Measurements from ENCODE around the gene TMEM135.

The TMEM135 gene

DNA sequence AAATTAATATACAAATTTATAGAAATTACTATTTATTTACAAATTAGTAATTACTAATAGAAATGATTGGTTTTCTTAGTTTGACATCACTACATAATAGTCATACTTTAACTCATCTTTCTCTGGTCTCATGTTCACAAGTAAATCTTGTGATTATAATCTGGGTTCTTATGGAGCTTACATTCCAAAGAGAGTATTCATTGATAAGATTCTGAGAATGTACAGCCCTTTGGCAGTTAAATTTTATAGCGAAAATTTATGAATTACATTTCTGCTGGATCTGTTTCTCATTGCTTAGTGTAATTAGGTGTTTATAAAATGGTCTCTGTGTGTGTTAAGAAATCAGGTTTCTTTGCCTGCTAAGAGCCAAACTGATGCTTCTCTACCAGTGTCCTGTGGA lies 175.2 kb downstream of the TMEM135 start:
- TF ChIP-seq, protein P1, sequence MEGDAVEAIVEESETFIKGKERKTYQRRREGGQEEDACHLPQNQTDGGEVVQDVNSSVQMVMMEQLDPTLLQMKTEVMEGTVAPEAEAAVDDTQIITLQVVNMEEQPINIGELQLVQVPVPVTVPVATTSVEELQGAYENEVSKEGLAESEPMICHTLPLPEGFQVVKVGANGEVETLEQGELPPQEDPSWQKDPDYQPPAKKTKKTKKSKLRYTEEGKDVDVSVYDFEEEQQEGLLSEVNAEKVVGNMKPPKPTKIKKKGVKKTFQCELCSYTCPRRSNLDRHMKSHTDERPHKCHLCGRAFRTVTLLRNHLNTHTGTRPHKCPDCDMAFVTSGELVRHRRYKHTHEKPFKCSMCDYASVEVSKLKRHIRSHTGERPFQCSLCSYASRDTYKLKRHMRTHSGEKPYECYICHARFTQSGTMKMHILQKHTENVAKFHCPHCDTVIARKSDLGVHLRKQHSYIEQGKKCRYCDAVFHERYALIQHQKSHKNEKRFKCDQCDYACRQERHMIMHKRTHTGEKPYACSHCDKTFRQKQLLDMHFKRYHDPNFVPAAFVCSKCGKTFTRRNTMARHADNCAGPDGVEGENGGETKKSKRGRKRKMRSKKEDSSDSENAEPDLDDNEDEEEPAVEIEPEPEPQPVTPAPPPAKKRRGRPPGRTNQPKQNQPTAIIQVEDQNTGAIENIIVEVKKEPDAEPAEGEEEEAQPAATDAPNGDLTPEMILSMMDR (conservative IDR thresholded peaks at IDR 0.05; ENCODE audit: low read depth, low read length): no peak
- DNase-seq (ENCODE audit: low read depth): peak; percentile 48
- no peak overlapping the region for H3K4me3 ChIP-seq (ENCODE audit: low read depth, low read length)

DNA sequence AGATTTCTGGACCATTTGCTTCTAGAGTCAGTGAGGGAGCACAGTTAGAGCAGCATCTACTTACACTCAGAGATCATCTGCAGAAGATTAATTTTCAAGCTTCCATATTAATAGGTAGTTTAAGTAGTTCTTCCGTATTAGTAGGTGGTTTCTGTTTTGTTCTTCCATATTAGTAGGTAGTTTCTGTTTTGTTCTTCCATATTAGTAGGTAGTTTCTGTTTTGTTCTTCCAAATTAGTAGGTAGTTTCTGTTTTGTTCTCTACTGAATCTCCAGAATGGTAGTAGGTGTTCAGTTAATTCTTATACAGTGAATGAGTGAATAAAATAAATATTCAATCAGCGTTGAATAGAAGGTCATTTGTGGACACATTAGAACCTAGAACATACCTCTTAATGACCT lies 175.7 kb downstream of the TMEM135 start:
- TF ChIP-seq, protein P1 (conservative IDR thresholded peaks at IDR 0.05; ENCODE audit: low read depth, low read length): no peak
- H3K4me3 ChIP-seq (ENCODE audit: low read depth, low read length): no peak overlapping the region
- DNase-seq (ENCODE audit: low read depth): no peak

DNA sequence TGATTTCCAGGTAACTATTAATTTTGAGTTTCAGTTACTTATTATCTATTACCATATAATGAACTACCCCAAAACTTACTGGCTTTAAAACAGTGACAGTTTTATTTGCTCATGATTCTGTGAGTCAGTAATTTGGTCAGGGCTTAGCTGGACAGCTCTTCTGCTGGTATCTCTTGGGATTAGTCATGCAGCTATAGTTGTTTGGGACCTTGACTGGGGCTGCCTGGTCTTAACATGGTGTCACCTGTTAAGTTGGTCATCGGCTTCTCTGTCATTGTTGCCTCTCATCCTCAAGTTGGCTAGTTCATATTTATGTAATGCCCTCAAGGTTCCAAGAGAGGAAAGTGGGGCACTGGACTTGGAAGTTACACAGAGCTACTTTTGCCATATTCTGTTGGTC lies 177.5 kb downstream of the TMEM135 start:
- TF ChIP-seq, protein P1 (conservative IDR thresholded peaks at IDR 0.05; ENCODE audit: low read depth, low read length): no peak
- H3K4me3 ChIP-seq (ENCODE audit: low read depth, low read length): no peak overlapping the region
- DNase-seq (ENCODE audit: low read depth): no peak

DNA sequence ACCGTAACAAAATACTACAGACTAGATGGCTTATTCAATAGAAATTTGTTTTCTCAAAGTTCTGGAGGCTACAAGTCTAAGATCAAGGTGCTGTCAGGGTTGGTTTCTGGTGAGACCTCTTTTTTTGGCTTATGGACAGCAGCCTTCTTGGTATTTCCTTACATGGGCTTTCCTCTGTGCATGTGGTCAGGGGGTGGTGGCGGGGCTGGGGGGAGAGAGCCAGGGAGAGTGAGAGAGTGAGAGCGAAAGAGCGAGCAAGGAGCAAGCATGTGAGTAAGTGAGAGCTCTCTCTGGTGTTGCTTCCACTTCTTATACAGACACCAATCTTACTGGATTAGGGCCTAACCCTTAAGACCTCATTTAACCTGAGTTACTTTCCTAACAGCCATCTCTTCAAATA lies 181.5 kb downstream of the TMEM135 start:
- H3K4me3 ChIP-seq (ENCODE audit: low read depth, low read length): no peak overlapping the region
- TF ChIP-seq, protein P1 (conservative IDR thresholded peaks at IDR 0.05; ENCODE audit: low read depth, low read length): no peak
- peak; percentile 20 for DNase-seq (ENCODE audit: low read depth)

DNA sequence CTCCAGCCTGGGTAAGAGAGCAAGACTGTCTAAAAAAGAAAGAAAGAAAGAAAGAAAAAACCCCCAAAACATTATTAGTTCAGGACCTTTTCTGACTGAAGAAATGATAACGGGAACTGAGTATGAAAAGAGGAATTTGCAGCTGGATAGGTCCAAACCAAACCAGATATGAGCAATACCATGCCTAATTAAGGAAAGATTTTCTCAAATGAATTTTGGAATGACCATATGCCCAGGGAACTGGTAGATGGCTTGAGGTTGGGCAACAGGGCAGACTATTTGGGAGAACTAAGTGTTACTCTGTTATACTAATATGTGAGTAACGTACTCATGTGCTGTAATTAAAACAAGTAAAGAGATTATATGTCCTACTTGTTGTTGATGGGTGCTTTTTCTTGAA lies 186.1 kb downstream of the TMEM135 start:
- H3K4me3 ChIP-seq (ENCODE audit: low read depth, low read length): no peak overlapping the region

DNA sequence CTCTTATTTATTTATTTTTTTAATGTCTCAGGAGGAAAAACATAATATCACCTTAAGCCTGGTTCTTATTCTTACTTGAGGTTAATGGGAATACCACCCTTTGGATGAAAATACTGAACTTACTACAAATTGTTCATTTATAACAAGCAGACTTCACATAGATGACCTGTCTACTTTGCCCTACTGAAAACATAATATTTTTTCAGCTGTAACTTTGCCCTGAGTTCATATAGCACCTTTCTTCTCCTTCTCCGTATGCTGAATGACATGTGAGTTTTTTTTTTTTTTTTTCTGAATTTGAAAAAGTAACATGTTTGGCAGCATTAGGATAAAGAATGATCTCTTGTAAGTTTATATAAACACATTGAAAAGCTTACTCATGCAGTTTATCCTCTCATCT lies 186.8 kb downstream of the TMEM135 start:
- TF ChIP-seq, protein P1 (conservative IDR thresholded peaks at IDR 0.05; ENCODE audit: low read depth, low read length): no peak
- DNase-seq (ENCODE audit: low read depth): peak; percentile 30
- no peak overlapping the region for H3K4me3 ChIP-seq (ENCODE audit: low read depth, low read length)

More for the DNA sequence above, 186.1 kb downstream of the TMEM135 start:
- DNase-seq (ENCODE audit: low read depth): peak; percentile 66
- TF ChIP-seq, protein P1 (conservative IDR thresholded peaks at IDR 0.05; ENCODE audit: low read depth, low read length): no peak

DNA sequence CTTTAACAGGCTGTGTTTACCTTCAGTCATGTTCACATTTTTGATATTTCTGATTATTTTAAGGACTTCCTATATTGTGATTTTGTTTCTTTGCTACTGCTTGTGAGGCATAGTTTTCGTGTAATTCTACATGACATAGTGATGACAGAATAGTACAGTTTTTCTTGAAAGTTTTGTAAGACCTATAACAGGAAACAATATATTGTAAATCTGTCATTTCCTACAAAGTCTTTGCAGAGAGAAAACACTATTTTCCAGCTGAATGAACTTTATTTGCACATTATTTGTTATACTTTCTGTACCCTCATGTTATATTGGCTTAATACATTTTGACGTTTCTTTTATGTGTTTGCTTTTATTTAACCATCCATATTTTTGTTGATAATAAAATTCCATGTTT lies 191.1 kb downstream of the TMEM135 start:
- no peak overlapping the region for H3K4me3 ChIP-seq (ENCODE audit: low read depth, low read length)
- no peak for DNase-seq (ENCODE audit: low read depth)
- TF ChIP-seq, protein P1 (conservative IDR thresholded peaks at IDR 0.05; ENCODE audit: low read depth, low read length): no peak

Data from choroid plexus epithelial cell (primary cell).